Ecto neural progenitor cell (in vitro differentiated cells): ENCODE results near the gene CHCHD4.
"Not testable (repeated sequence)": the region's sequence is repeated elsewhere in the genome, so short reads cannot be mapped to it uniquely, and the experiment has no call there.

ENCODE experiments used
- DNase-seq: peaks from one replicate; pipeline ENCODE4 v3.0.0-alpha.2; 2018; ENCODE audit warnings: low spot score

Gene CHCHD4

DNA sequence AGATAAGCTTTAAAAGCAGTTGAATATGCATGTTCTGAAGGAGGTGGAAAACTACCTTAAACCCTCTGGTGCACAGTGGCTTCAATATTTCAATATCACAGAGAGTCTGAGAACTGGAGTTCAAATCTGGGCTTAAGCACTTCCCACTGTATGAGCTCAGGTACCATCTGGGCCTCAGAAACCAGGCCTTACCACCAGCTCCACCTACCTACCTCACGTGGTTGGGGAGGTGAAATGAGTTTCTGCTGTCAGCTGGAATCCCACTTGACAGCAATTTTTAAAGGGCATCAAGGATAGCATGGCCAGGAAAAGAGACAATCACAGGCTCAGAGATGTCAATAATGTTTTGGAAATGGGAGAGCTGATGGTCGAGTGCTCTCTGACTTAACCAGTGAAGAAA is 5.0 kb downstream of the CHCHD4 start:
- no peak for DNase-seq

DNA sequence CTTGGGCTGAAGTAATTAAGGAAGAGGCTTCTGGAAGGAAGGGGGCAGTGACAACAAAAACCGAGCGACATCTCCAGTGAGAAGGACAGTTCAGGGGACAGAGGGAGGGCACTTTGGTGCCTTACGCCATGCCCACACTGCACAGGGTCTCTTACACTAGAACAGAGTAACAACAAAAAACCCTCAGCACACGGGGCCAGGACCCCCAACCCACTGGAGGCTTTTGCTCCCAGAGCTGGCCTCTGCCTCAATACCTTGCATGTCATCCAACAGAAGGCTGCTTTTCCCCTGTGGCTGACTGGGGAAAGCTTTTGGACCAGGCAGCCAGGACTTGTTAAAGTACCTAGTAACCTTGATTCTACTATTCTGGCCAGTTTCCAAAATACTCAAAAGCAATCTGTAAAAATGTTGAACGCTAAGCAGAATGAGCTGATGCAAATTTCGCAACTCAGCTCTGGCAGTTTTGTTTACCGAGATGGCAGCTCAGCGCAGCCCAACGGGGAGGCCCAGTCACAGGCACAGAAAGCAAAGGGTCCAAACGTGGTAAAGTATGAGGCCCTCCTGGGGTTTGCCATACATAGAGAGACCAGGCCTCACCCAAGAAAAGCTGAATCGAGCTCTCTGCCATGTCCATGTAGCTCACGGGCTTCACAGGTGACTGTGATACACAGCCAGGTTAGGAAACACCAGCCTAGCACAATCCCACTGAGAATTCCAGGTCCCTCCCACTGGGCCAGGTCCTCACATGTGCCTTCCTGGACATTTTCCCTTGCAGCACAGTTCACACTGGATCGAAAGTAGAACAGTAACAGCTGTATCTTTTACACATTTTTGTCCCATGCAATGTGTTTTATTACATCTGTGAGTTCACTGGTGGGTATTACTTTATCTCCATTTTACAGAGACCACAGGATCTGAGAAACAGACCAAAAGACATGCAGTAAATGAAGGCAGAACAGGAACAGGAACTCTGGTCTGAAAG is 6.0 kb downstream of the CHCHD4 start:
- no peak for DNase-seq

DNA sequence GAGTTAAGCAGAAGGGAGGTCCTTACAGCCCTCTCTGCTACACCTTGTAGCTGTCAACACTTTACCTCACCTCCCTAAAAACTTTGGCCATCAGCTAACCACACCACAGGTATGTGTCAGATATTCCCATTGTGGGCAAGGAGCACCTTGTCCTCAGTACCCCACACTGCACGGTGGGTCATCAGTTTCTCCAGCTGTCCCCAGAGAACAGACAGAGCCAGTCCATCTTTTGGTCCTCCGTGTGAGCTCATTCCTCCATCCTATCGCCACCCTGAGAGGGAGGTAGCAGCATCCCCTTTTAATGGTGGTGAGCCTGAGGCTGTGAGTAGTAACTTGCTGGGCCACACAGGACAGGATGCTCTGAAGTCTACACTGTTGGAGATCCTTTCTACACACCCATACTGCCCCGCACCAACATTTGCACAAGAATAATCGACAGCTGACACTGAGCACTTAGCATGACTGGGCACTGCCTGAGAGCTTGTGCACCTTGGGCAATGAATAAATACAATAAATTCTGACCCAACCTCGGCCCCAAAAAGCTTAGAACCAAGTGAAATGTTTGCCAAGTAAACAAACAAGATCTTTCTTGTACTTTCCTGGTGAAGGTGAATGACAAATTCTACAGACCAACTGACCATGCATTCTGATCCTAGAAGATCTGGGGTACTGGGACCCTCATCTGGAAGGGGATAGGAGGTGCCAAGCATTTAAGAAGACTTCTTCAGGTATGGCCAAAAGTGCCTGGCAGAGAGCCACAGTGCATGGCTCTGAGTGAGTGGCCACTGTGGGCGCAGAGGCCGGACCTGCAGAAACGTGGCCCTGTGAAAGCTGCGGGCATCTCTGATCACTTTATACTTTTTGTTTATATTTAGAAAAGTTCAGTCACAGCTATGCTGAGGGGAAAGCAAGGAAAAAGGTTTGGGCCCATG is 6.9 kb downstream of the CHCHD4 start:
- DNase-seq = no peak

DNA sequence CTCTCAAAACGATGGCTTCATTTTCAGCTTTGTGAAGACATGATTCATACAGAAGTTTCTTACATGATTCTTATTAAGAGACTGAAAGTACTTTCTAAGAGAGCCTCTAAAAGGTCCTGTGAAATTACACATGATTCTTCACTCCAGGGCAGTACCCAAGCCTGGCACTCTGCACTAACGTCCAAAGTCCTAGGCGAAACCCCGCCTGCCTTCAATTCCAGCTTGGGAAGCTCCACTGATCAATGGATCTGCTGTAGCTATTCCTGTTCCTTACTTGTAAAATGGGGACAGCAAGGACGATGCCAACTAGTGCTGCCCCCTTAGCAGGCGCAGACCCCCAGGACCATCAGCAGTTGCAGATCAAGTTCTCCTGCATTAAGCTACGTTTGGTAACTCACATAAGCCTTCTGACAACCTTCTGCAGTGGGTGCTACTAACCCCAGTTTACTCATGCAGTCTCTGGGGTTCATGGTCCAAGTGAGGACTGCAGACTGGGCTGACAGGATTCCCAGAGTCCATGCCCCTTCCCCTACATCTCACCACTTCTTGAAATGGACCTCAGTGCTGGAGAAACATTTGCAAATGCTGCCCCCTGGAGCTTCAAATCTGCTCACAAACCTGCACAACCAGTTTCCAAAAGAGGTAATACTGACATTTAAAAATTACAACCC is 10.6 kb downstream of the CHCHD4 start:
- DNase-seq = no peak

DNA sequence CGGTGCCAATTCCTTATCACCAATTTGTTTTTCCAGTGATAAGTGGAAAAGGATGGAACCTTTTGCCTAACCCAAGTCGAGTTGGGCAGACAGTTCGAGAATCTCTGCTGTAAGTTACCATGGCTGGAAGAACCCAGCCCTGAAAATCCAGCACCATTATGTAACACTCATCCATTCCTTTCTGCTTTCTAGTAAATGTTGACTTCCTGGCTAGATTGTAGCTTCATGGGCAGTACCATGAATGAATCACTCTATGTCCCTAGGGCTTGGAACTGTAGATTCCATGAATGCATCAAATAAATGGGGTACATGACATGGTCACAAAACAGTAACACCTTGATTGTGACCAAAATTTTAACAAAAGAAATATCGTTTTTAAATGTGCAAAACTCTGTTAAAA is 14.0 kb downstream of the CHCHD4 start:
- no peak for DNase-seq

DNA sequence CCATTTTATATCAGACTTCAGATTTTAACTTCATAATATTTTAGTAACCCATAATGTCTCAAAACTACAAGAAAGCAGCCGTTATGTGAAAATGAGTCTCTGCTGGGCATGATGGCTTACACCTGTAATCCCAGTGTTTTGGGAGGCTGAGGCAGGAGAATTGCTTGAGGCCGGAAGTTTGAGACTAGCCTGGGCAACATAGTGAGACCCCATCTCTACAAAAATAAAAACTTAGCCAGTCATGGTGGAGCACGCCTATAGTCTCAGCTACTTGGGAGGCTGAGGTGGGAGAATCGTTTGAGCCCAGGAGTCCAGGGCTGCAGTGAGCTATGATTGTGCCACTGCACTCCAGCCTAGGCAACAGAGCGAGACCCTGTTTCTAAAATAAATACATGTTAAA is 14.8 kb downstream of the CHCHD4 start:
- not testable (repeated sequence) for DNase-seq

DNA sequence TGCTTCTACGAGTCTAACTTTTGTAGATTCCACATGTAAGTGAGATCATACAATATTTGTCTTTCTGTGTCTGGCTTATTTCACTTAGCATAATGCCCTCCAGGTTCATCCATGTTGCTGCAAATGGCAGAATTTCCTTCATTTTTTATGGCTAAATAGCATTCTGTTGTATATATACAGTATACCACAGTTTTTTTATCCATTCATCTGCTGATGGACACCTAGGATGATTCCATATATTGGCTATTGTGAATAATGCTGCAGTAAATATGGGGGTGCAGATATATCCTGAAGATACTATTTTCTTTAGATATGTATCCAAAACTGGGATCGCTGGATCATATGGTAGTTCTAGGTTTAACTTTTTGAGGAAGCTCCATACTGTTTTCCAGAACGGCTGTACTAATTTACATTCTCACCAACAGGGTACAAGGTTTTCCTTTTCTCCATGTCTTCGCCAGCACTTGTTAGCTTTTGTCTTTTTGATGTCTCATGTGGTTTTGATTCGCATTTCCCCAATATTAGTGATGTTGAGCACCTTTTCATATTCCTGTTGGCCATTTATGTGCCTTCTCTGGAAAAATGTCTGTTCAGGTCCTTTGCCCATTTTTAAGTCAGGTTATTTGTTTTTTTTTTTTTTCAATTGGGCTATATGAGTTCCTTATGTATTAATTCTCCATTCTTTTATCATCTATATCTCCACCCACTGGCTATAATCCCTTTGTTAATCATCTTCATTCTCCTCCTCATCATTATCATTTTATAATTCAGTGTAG is 26.9 kb downstream of the CHCHD4 start:
- DNase-seq = no peak

DNA sequence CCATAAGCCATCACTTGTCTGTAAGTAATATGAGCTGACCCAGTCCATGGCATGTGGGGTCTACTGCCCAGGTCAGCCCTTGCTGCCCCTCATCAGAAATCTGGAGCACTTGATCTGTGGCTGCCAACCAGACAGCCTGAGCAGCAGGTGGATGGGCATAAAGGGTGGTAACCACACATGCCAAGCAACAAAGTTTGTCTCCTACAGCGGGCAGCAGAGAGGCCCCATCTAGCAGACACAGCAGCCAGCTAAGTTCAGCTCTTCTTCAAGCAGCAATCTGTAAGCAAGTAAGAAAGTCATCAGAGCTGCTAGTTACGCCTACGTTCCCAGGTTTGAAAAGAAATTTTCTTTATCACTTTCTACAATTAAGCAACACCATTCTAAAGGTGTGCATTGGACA is 27.9 kb downstream of the CHCHD4 start:
- no peak for DNase-seq

DNA sequence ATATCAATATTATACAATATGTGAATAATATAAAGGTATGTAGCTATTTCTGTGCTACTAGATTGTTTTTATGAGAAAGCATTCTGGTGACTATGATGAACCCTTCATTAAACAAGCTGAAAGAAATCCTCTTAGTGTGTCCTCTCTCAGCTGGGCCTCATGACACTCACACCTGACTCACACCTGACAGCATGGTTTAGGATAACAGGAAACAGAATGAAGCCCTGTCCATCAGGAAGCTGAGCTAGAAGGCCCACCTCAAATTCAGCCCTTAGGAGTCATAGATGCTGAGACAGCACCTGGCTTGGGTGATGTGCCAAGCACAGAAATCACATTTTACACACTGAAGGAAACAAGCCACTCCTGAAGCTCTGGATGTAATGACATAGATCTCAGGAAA is 30.8 kb downstream of the CHCHD4 start:
- no peak for DNase-seq

DNA sequence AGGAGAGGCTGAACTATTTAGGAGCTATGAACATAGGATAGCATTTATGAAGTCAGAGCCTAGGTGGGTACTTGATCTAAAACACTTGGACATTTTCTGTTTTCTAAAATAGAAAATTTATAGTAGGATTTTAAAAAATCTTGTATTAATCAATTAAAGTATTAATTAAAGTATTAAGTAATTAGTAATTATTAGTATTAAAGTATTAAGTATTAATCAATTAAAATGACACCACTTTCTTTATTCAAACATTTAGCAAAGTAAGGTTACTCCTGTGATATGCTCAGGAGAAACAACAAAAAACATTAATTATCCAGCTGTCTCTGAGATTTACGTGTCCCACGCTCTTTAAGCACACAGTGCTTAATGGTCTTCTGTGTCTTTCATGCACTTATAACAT is 32.2 kb downstream of the CHCHD4 start:
- DNase-seq = no peak

DNA sequence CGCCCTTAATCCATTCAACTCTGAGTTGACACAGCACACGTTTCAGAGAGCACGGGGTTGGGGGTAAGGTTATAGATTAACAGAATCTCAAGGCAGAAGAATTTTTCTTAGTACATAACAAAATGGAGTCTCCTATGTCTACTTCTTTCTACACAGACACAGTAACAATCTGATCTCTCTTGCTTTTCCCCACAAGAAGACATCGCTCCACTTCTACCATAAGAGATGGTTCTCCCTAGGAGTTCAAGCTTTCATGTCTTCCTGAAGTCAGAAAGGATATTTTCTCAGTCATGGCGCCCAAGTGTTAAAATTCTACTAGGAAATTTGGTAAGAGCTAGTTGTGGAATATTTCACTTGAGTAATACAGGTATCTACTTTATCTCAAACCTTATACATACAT is 32.7 kb downstream of the CHCHD4 start:
- DNase-seq = not testable (repeated sequence)

DNA sequence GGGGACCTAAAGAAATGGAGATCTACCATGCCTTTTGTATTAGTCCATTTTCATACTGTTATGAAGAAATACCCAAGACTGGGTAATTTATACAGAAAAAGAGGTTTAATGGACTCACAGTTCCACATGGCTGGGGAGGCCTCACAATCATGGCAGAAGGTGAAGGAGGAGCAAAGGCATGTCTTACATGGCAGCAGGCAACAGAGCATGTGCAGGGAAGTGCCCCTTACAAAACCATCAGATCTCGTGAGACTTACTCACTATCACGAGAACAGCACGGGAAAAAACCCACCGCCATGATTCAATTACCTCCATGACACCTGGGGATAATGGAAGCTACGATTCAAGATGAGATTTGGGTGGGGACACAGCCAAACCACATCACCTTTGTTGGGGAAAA is 37.2 kb downstream of the CHCHD4 start:
- DNase-seq = not testable (repeated sequence)

DNA sequence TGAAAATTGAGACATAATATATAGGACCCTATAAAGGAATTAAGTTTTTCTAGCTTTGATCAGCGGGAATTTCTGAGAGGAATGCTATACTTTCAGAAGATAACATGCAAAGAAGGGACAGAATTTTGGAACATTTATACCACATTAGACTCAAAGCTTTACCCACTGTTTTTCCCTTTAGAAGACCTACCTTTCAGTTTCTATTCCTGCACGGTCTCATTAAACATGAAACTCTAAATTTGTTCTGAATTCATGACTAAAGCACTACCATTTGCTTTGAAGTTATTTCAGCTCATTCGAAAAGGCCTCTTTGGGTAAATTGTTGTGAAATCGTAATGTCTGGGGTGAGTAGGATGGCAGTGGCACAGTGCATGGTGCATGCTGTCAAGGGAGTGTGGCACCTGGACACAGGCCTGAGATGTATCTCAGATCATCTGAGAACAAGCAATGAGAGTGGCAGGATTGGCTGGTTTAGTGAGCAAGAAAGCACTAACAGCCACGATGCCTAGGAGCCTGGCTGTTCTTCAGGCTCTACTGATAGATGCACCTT is 42.5 kb downstream of the CHCHD4 start:
- DNase-seq = no peak

DNA sequence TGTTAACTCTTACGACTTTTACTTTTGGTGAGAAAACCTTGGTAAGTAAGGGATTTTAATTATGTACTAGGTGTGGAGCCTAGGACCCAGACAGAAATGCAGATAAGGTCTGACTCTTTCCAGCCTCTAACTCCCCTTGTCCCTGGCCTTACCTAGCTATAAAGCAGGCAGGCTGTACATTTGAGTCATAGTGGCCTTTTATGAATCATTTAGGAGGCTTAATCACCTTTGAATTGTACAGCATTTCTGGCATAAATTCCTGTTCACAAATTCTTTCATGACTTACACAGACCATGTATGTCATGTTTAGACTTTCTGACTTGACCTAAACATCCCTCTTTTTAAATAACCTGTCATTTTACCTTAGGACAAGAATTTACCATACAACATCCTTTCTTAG is 47.4 kb downstream of the CHCHD4 start:
- DNase-seq = no peak

DNA sequence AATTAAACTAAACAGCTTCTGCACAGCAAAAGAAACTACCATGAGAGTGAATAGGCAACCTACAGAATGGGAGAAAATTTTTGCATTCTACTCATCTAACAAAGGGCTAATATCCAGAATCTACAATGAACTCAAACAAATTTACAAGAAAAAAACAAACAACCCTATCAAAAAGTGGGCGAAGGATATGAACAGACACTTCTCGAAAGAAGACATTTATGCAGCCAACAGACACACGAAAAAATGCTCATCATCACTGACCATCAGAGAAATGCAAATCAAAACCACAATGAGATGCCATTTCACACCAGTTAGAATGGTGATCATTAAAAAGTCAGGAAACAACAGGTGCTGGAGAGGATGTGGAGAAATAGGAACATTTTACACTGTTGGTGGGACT is 49.4 kb downstream of the CHCHD4 start:
- not testable (repeated sequence) for DNase-seq

DNA sequence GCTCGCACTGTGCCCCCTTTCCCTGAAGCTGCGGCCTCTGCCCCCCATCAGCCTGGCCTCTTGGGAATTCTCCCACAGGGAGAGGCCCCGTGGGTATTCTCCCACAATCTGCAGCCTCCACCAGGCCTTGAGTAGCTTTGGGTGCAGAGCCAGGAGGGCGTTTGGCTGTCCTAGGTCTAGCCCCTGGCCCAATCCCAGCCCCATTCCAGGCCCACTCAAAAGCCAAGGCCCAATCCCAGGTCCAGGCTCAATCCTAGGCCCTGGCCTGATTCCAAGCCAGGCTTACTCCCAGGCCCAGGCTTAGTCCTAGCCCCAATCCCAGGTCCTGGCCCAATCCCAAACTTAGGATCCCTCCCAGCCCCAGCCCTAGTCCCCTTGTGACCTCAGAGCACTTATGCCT is 59.8 kb downstream of the CHCHD4 start:
- DNase-seq = no peak

DNA sequence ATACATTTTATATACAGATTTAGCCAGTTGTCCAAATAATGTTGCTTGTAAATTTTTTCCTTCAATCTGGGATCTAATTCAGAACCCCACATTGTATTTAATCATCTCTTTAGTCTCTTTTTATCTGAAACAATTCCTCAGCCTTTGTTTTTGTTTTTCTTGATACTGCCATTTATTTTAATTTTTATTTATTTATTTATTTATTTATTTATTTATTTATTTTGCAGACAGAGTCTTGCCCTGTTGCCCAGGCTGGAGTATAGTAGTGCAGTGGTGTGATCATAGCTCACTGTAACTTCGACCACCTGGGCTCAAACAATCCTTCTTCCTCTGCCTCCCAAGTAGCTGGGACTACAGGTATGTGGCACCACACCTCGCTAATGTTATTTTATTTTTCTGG is 61.5 kb downstream of the CHCHD4 start:
- DNase-seq = no peak
